IMR-90 (cell line): ENCODE results near the gene DYSF. TPM values are rescaled to one million over a fixed set of nuclear protein-coding genes. Genes with fewer than 3 reads are reported as not detected.

Experiments
- ATAC-seq: fragments of 200-7000 bp; cut with Tn5 transposase; 2 replicates; pipeline ENCODE4 v1.9.1; 2020; ENCODE audit warnings: low read depth, mild to moderate bottlenecking, moderate library complexity
- BruUV-seq: library from RNA; stranded (reverse); fragments of 400-500 nt; replicated peaks from 2 replicates; lab custom pipeline; 2021; lab: Mats Ljungman, UMichigan
- CTCF ChIA-PET: fragments of 300-600 bp; formaldehyde crosslinking; extraction: SDS; loops from one replicate; lab custom pipeline; 2021; ENCODE audit warnings: antibody characterized with exemption; lab: Yijun Ruan, JAX
- POLR2A ChIA-PET: fragments of 300-600 bp; sonication (Branson Sonifier 250); formaldehyde crosslinking; loops from one replicate; lab custom pipeline; 2022; ENCODE audit warnings: antibody characterized with exemption; ENCODE audit not compliant: unreplicated experiment; lab: Charles Lee
- DNase-seq: peaks from one replicate; pipeline ENCODE4 v3.0.0; 2013
- H2AFZ ChIP-seq: replicated peaks from 2 replicates; pipeline ENCODE3; 2013; ENCODE audit warnings: low read length, mild to moderate bottlenecking; ENCODE audit not compliant: poor library complexity
- H2AK5ac ChIP-seq: 2 replicates; pipeline ENCODE4 v1.6.1; 2013; ENCODE audit warnings: low read depth, low read length, inconsistent platforms
- H2AK9ac ChIP-seq: replicated peaks from 2 replicates; pipeline ENCODE3; 2013; ENCODE audit warnings: mild to moderate bottlenecking, low read depth, low read length, moderate library complexity; ENCODE audit not compliant: poor library complexity
- H2BK120ac ChIP-seq: 2 replicates; pipeline ENCODE4 v1.6.1; 2013; ENCODE audit warnings: low read depth, low read length, inconsistent platforms
- H2BK15ac ChIP-seq: 3 replicates; pipeline ENCODE4 v1.6.1; 2013; ENCODE audit warnings: low read depth, low read length, inconsistent platforms
- H2BK20ac ChIP-seq: 2 replicates; pipeline ENCODE4 v1.6.1; 2013; ENCODE audit warnings: low read depth, mild to moderate bottlenecking, inconsistent platforms, low read length, moderate library complexity
- H2BK5ac ChIP-seq: 2 replicates; pipeline ENCODE4 v1.6.1; 2013; ENCODE audit warnings: mild to moderate bottlenecking, low read depth, low read length, inconsistent platforms; ENCODE audit not compliant: poor library complexity, severe bottlenecking
- H3K14ac ChIP-seq: replicated peaks from 2 replicates; pipeline ENCODE4 v1.6.1; 2013; ENCODE audit warnings: low read depth, low read length, inconsistent platforms
- H3K18ac ChIP-seq: 2 replicates; pipeline ENCODE4 v1.6.1; 2013; ENCODE audit warnings: low read depth, low read length, control low read depth
- H3K23ac ChIP-seq: 2 replicates; pipeline ENCODE4 v1.6.1; 2013; ENCODE audit warnings: low read depth, low read length, inconsistent platforms
- H3K27ac ChIP-seq: 2 replicates; pipeline ENCODE4 v1.5.1; 2013; ENCODE audit warnings: mild to moderate bottlenecking, control low read depth, low read length; ENCODE audit not compliant: insufficient read depth
- H3K27me3 ChIP-seq: 2 replicates; pipeline ENCODE4 v1.6.1; 2013; ENCODE audit warnings: low read length; ENCODE audit not compliant: control insufficient read depth, insufficient read depth
- H3K36me3 ChIP-seq: 2 replicates; pipeline ENCODE4 v1.6.1; 2013; ENCODE audit warnings: low read length, mixed read lengths; ENCODE audit not compliant: control insufficient read depth, insufficient read depth
- H3K4ac ChIP-seq: 2 replicates; pipeline ENCODE4 v1.6.1; 2013; ENCODE audit warnings: low read depth, low read length, inconsistent platforms
- H3K4me1 ChIP-seq: 2 replicates; pipeline ENCODE4 v1.6.1; 2013; ENCODE audit warnings: low read length, mixed read lengths; ENCODE audit not compliant: control insufficient read depth, insufficient read depth
- H3K4me2 ChIP-seq: 2 replicates; pipeline ENCODE4 v1.6.1; 2013; ENCODE audit warnings: low read depth, mild to moderate bottlenecking, control low read depth, low read length, moderate library complexity
- H3K4me3 ChIP-seq: 2 replicates; pipeline ENCODE4 v1.5.1; 2013; ENCODE audit warnings: low read depth, mild to moderate bottlenecking, control low read depth, low read length, moderate library complexity; ENCODE audit not compliant: insufficient read depth
- H3K56ac ChIP-seq: 2 replicates; pipeline ENCODE4 v1.6.1; 2013; ENCODE audit warnings: low read length, inconsistent platforms; ENCODE audit not compliant: insufficient read depth; ENCODE audit errors: extremely low read depth
- H3K79me1 ChIP-seq, 2 experiments: 2 replicates each; pipeline ENCODE4 v1.6.1; 2013; ENCODE audit warnings: low read length in 2 of 2, inconsistent platforms in 1 of 2, low read depth in 1 of 2
- H3K9ac ChIP-seq: 2 replicates; pipeline ENCODE4 v1.6.1; 2013; ENCODE audit warnings: low read depth, low read length, control low read depth
- H3K9me1 ChIP-seq: 2 replicates; pipeline ENCODE4 v1.6.1; 2013; ENCODE audit warnings: low read length, inconsistent platforms; ENCODE audit not compliant: insufficient read depth
- H3K9me3 ChIP-seq: 2 replicates; pipeline ENCODE4 v1.6.1; 2013; ENCODE audit warnings: low read length; ENCODE audit not compliant: control insufficient read depth, insufficient read depth
- H4K20me1 ChIP-seq: 2 replicates; pipeline ENCODE4 v1.6.1; 2013; ENCODE audit warnings: low read length, inconsistent platforms; ENCODE audit not compliant: insufficient read depth
- H4K5ac ChIP-seq: 2 replicates; pipeline ENCODE4 v1.6.1; 2013; ENCODE audit warnings: mild to moderate bottlenecking, low read depth, low read length, control low read depth
- H4K8ac ChIP-seq, 2 experiments: 2 replicates each; pipeline ENCODE4 v1.6.1; 2013; ENCODE audit warnings: low read depth in 2 of 2, low read length in 2 of 2, control low read depth in 1 of 2, inconsistent platforms in 1 of 2
- H4K91ac ChIP-seq: 2 replicates; pipeline ENCODE4 v1.6.1; 2013; ENCODE audit warnings: low read depth, low read length, inconsistent platforms; ENCODE audit not compliant: insufficient read depth
- WGBS, 2 experiments: methylation state at CpG; one replicate each; pipeline versions ENCODE4 v1.1.5 to v1.1.7; 2013; ENCODE audit warnings: missing lambda C conversion rate in 2 of 2; ENCODE audit not compliant: insufficient read length in 1 of 2; ENCODE audit errors: extremely low coverage in 2 of 2; 5-methylcytosine and 5-hydroxymethylcytosine counted together
- dilution Hi-C: fragments of 300-500 bp; cut with HindIII; formaldehyde crosslinking; loops from one replicate; pipeline ENCODE4 v1.14.3; 2018; ENCODE audit warnings: low sequenced_read_pairs; ENCODE audit not compliant: unreplicated experiment
- in situ Hi-C: fragments of 300-500 bp; cut with MboI; formaldehyde crosslinking; loops from 3 replicates; pipeline ENCODE4 v1.14.3; 2019; ENCODE audit warnings: low sequenced_read_pairs, inconsistent platforms, mixed read lengths
- intact Hi-C: fragments of 100-400 bp; cut with micrococcal nuclease; formaldehyde crosslinking; loops from 2 replicates; pipeline ENCODE4 v1.10.0; 2022
- polyA plus RNA-seq, 3 experiments: library from polyadenylated mRNA; depleted of rRNA; stranded (reverse); fragments of >200 nt; gene quantifications; 2 replicates each; pipeline ENCODE4 v1.2.3, GENCODE V29; 2012; ENCODE audit warnings: low replicate concordance in 1 of 3
- total RNA-seq: library from RNA; depleted of rRNA; stranded (reverse); fragments of >200 nt; gene quantifications from 2 replicates; pipeline ENCODE4 v1.2.3, GENCODE V29; 2012
- TF ChIP-seq, protein P1 (sequence below): fragments of 150-350 bp; IDR thresholded peaks from 2 replicates; pipeline ENCODE4 v1.6.1; 2016; ENCODE audit warnings: low read depth, mild to moderate bottlenecking, low read length, moderate library complexity, borderline replicate concordance

The DYSF gene
- total and polyA plus RNA-seq, 2 of the 4 experiments (the other 2 are of a cell fraction): 0.09 to 0.18 TPM

DNA sequence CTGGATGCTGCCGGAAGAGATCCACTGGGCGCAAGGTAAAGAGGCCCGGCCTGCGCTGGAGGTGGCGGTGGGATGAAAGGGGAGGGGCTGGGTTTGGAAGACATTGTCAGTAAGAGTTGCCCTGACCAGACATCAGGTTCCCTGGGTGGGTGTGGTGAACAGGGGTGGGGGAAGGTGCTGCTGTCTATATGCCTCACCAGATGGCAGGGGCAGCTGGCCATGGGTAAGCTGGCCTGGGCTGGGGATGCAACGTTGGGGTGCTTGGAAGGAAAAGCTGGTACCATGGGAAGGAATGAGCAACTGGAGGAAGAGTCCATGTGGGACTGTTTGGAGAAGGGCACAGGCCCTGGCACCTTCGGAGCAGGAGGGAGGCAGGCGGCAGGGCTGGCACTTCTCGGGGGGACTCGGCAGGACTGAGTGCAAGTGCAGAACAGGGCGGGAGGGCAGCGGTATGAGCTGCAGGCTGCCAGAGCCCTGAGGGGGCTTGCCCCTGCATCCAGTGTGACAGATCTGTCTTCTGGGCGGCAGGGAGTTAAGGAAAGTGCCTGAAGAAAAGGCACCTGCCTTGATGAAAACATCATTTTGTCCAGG, 146.4 kb downstream of the DYSF start:
- H3K9me3 ChIP-seq: no peaks in the 10 kb centered on the region
- peaks cover 38% of the 10 kb centered on the region for H3K27me3 ChIP-seq
- no peak overlapping the region for H4K8ac ChIP-seq
- ChIA-PET CTCF (no interaction called here), POLR2A (no interaction called here)
- intact Hi-C loops (no loop called here), in situ Hi-C loops (loop anchor here (5.0 kb wide), 1 partner anchor 553 kb away; no protein-coding TSS in a partner anchor), dilution Hi-C loops (no loop called here)
- H2AFZ ChIP-seq: no peak overlapping the region
- no peak for DNase-seq
- BruUV-seq: no TSS peak
- no peak overlapping the region for H2BK15ac ChIP-seq
- no peak overlapping the region for H2BK120ac ChIP-seq
- H2BK20ac ChIP-seq: no peak overlapping the region
- H3K9ac ChIP-seq: no peak overlapping the region
- 78% methylated on average over 10 of the region's 13 CpGs; no CpG with 5 or more reads in 1 of the 2 experiments for WGBS, 2 experiments
- no peak overlapping the region for H4K5ac ChIP-seq
- H4K20me1 ChIP-seq: no peaks in the 10 kb centered on the region
- no peak overlapping the region for H4K91ac ChIP-seq
- no peaks in the 10 kb centered on the region for H3K9me1 ChIP-seq
- H3K4me3 ChIP-seq: no peak overlapping the region
- no peak overlapping the region for H2AK5ac ChIP-seq
- no peak overlapping the region for H3K14ac ChIP-seq
- no peak overlapping the region for H3K56ac ChIP-seq
- H3K4me1 ChIP-seq: no peaks in the 10 kb centered on the region
- H3K27ac ChIP-seq: no peak overlapping the region
- no peaks in the 10 kb centered on the region for H3K36me3 ChIP-seq
- H3K4me2 ChIP-seq: no peak overlapping the region
- H3K18ac ChIP-seq: no peak overlapping the region
- H2BK5ac ChIP-seq: no peak overlapping the region
- H3K79me1 ChIP-seq: no peaks in the 10 kb centered on the region
- no peak overlapping the region for H3K23ac ChIP-seq
- no peak overlapping the region for H3K4ac ChIP-seq
- TF ChIP-seq, protein P1, sequence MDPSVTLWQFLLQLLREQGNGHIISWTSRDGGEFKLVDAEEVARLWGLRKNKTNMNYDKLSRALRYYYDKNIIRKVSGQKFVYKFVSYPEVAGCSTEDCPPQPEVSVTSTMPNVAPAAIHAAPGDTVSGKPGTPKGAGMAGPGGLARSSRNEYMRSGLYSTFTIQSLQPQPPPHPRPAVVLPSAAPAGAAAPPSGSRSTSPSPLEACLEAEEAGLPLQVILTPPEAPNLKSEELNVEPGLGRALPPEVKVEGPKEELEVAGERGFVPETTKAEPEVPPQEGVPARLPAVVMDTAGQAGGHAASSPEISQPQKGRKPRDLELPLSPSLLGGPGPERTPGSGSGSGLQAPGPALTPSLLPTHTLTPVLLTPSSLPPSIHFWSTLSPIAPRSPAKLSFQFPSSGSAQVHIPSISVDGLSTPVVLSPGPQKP: no peak
- ATAC-seq: no peak
- H2AK9ac ChIP-seq: no peak overlapping the region
